OCI-LY3 (cell line): ENCODE measurements around the gene MESP1.
"Not testable (repeated sequence)": the region's sequence is repeated elsewhere in the genome, so short reads cannot be mapped to it uniquely, and the experiment has no call there.

Experiments
- H2AFZ ChIP-seq: fragments of 200-600, 300-600 bp; shearing (Covaris generic); 2 replicates; pipeline ENCODE4 v1.6.0; 2014; ENCODE audit warnings: antibody characterized with exemption, low read depth, low read length
- H3K27ac ChIP-seq: fragments of 200-600, 300-600 bp; sonication (generic); 2 replicates; pipeline ENCODE4 v1.5.1; 2014; ENCODE audit warnings: mild to moderate bottlenecking, low read length, moderate library complexity, mixed read lengths
- H3K27me3 ChIP-seq: fragments of 200-600, 300-600 bp; sonication (generic); 2 replicates; pipeline ENCODE4 v1.6.1; 2014; ENCODE audit warnings: low read depth, low read length, mixed read lengths
- H3K36me3 ChIP-seq: fragments of 200-600, 300-600 bp; sonication (generic); replicated peaks from 2 replicates; pipeline ENCODE3; 2014; ENCODE audit warnings: low read depth, low read length, mixed read lengths
- H3K4me1 ChIP-seq: fragments of 300-600, 200-600 bp; sonication (generic); 2 replicates; pipeline ENCODE4 v1.6.1; 2014; ENCODE audit warnings: low read length, mixed read lengths
- H3K4me2 ChIP-seq: fragments of 200-600, 300-600 bp; sonication (generic); 2 replicates; pipeline ENCODE4 v1.6.1; 2014; ENCODE audit warnings: low read length, mixed read lengths
- H3K4me3 ChIP-seq: fragments of 300-600, 200-600 bp; sonication (generic); 2 replicates; pipeline ENCODE4 v1.5.1; 2014; ENCODE audit warnings: antibody characterized with exemption, mild to moderate bottlenecking, low read length, moderate library complexity
- H3K79me2 ChIP-seq: fragments of 300-600, 200-600 bp; shearing (Covaris generic); 2 replicates; pipeline ENCODE4 v1.6.1; 2014; ENCODE audit warnings: mild to moderate bottlenecking, low read length, mixed read lengths
- H3K9ac ChIP-seq: fragments of 300-600, 200-600 bp; shearing (Covaris generic); 2 replicates; pipeline ENCODE4 v1.6.0; 2014; ENCODE audit warnings: mild to moderate bottlenecking, low read length, moderate library complexity
- H3K9me3 ChIP-seq: fragments of 200-600, 300-600 bp; shearing (Covaris generic); 2 replicates; pipeline ENCODE4 v1.6.1; 2014; ENCODE audit warnings: low read length, mixed read lengths; ENCODE audit not compliant: insufficient read depth
- H4K20me1 ChIP-seq: fragments of 200-600, 300-600 bp; sonication (generic); 2 replicates; pipeline ENCODE4 v1.6.1; 2016; ENCODE audit warnings: low read length, mixed read lengths; ENCODE audit not compliant: insufficient read depth
- EZH2phosphoT487 ChIP-seq: fragments of 200-600 bp; shearing (Covaris generic); IDR thresholded peaks from 2 replicates; pipeline ENCODE4 v1.6.1; 2018; ENCODE audit warnings: antibody characterized with exemption, mixed run types, low read depth
- TF ChIP-seq, protein P1 (sequence below): fragments of 200-600, 300-600 bp; sonication (generic); IDR thresholded peaks from 2 replicates; pipeline ENCODE4 v1.5.1; 2014; ENCODE audit warnings: antibody characterized with exemption, low read length, low read depth

The MESP1 gene

DNA sequence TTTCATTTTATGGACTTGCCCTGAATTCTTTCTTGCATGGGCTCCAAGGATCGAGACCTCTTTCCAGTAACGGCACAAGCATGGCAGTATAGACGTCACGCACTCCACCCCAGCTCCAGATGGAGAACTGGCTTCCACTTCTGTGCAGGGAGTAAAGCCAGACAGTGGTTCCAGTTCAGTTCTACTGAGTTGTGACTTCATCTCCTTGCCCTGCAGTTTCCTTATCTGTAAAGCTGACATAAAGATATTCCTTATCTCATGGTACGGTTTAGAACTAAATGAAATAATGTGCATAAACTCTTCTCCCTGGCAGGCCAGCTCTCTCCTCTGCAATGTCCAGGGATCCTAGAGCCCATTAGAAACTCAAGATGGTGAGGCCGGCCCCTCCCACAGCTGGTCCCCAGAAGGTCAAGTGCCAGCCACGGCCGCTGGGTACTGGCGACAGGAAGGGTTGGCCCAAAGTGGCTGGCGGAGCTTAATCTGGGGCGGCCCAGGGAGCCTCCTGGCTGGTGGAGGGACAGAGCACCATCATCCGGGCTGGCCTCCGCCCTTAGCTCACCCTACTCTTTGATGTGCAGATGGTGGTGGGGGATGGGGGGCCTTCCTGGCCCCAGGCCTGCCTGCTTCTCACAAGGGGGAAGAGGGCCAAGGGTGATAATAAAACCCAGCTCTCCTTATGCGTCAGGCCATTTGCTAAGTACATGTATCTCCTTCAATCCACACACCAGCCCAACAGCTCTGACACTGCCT, 32.2 kb upstream of the MESP1 start:
- peaks cover 67% of the 10 kb centered on the region for H3K4me1 ChIP-seq
- H3K27me3 ChIP-seq, result no peaks in the 10 kb centered on the region
- peak overlapping the region; percentile 14 for H3K4me3 ChIP-seq
- H3K4me2 ChIP-seq, result peak overlapping the region; percentile 60
- peaks cover 9% of the 10 kb centered on the region; the same call in 1 of the 2 replicates for H3K9me3 ChIP-seq
- H3K27ac ChIP-seq, result peak overlapping the region; percentile 89
- TF ChIP-seq, protein P1, sequence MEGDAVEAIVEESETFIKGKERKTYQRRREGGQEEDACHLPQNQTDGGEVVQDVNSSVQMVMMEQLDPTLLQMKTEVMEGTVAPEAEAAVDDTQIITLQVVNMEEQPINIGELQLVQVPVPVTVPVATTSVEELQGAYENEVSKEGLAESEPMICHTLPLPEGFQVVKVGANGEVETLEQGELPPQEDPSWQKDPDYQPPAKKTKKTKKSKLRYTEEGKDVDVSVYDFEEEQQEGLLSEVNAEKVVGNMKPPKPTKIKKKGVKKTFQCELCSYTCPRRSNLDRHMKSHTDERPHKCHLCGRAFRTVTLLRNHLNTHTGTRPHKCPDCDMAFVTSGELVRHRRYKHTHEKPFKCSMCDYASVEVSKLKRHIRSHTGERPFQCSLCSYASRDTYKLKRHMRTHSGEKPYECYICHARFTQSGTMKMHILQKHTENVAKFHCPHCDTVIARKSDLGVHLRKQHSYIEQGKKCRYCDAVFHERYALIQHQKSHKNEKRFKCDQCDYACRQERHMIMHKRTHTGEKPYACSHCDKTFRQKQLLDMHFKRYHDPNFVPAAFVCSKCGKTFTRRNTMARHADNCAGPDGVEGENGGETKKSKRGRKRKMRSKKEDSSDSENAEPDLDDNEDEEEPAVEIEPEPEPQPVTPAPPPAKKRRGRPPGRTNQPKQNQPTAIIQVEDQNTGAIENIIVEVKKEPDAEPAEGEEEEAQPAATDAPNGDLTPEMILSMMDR, result no peak
- no peak for TF ChIP-seq EZH2phosphoT487
- H3K79me2 ChIP-seq, result no peaks in the 10 kb centered on the region
- H3K36me3 ChIP-seq, result peaks cover 9% of the 10 kb centered on the region
- no peaks in the 10 kb centered on the region for H4K20me1 ChIP-seq
- peak overlapping the region; percentile 74 for H3K9ac ChIP-seq
- H2AFZ ChIP-seq, result peak overlapping the region; percentile 36; the same call in 1 of the 2 replicates

DNA sequence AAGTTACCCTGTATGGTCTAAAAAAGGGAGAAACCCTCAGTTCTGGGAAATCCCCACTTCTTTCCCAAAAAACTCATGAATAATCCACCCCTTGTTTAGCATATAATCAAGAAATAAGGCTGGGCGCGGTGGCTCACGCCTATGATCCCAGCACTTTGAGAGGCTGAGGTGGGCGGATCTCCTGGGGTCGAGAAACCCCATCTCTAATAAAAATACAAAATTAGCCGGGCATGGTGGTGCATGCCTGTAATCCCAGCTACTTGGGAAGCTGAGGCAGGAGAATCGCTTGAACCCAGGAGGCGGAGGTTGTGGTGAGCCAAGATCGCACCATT, 31.5 kb upstream of the MESP1 start:
- H4K20me1 ChIP-seq, H3K36me3 ChIP-seq, H3K9me3 ChIP-seq, H3K27me3 ChIP-seq, H3K79me2 ChIP-seq, H2AFZ ChIP-seq: not testable (repeated sequence)
- H3K9ac ChIP-seq, result peak overlapping the region; percentile 74
- peak overlapping the region; percentile 14 for H3K4me3 ChIP-seq
- peak overlapping the region; percentile 89 for H3K27ac ChIP-seq
- H3K4me1 ChIP-seq, result peaks cover 67% of the 10 kb centered on the region
- peak overlapping the region; percentile 60 for H3K4me2 ChIP-seq

DNA sequence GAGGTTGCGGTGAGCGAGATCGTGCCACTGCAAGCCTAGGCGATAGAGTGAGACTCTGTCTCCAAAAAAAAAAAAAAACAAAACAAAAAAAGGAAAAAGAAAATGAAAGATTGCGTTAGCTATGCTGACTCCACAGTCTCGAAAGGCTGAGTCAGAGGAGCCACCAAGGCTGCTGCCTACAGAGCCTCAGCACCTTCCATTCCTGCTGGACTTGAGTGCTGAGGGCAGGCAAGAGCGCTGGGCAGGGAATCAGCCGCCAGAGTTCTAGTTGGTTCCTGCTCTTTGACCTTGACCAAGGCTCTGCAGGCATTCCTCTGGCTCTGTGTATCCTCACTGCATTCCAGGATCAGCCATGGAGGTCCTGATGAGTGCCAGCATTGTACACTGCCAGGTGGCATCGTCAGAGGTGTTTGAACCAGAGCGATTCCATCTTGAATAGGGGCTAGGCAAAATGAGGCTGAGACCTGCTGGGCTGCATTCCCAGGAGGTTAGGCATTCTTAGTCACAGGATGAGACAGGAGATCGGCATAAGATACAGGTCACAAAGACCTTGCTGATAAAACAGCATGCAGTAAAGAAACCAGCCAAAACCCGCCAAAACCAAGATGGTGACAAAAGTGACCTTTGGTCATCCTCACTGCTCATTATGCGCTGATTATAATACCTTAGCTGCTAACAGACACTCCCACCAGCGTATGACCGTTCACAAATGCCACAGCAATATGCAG, 31.0 kb upstream of the MESP1 start:
- H3K36me3 ChIP-seq, result no peaks in the 10 kb centered on the region
- peak overlapping the region; percentile 77 for H3K9ac ChIP-seq
- no peaks in the 10 kb centered on the region for H3K27me3 ChIP-seq
- peak overlapping the region; percentile 19 for H3K4me3 ChIP-seq
- peak overlapping the region; percentile 89 for H3K27ac ChIP-seq
- peaks cover 67% of the 10 kb centered on the region for H3K4me1 ChIP-seq
- peak overlapping the region; percentile 47 for H3K4me2 ChIP-seq
- H3K9me3 ChIP-seq, result no peaks in the 10 kb centered on the region
- no peaks in the 10 kb centered on the region for H3K79me2 ChIP-seq
- no peaks in the 10 kb centered on the region for H4K20me1 ChIP-seq
- H2AFZ ChIP-seq, result no peak overlapping the region
- TF ChIP-seq, protein P1, result no peak
- no peak for TF ChIP-seq EZH2phosphoT487

DNA sequence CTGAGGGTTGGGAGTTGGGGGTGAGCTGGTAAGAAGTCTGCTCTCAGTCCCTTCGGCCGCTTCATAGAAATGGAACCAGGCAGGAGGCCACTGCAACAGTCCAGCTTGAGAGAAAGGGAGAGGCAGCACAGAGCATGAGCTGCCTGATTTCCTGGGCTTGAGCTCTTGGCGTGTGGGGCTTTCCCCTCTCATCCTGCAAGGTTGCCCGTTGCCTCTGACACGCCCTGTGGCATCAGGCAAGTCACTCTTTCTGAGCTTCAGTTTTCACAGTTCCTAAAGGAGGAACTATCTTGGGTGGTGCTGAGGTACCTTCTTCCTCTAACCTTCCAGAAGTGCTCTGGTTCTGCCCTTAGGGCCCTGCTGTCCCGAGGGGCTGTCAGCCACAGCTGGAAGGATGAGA, 30.0 kb upstream of the MESP1 start:
- peak overlapping the region; percentile 89 for H3K27ac ChIP-seq
- peaks cover 67% of the 10 kb centered on the region for H3K4me1 ChIP-seq
- no peaks in the 10 kb centered on the region for H3K27me3 ChIP-seq
- H3K9ac ChIP-seq, result peak overlapping the region; percentile 77
- no peaks in the 10 kb centered on the region for H3K36me3 ChIP-seq
- peak overlapping the region; percentile 14 for H3K4me3 ChIP-seq
- H4K20me1 ChIP-seq, result no peaks in the 10 kb centered on the region
- H3K79me2 ChIP-seq, result no peaks in the 10 kb centered on the region
- no peaks in the 10 kb centered on the region for H3K9me3 ChIP-seq
- H3K4me2 ChIP-seq, result peak overlapping the region; percentile 47
- TF ChIP-seq EZH2phosphoT487, result no peak
- TF ChIP-seq, protein P1, result no peak
- H2AFZ ChIP-seq, result no peak overlapping the region; the same call in 1 of the 2 replicates
